B cell (primary cell): ENCODE results near the gene C11orf54.

ENCODE experiments used
- EZH2 ChIP-seq: IDR thresholded peaks from 2 replicates; pipeline ENCODE4 v1.6.1; 2012; ENCODE audit warnings: borderline replicate concordance, low read depth, mild to moderate bottlenecking, moderate library complexity, low read length; ENCODE audit not compliant: insufficient read depth, poor library complexity, severe bottlenecking
- TF ChIP-seq, protein P1 (sequence below): fragments of 200-600 bp; IDR thresholded peaks from one replicate; pipeline ENCODE4 v1.8.0; 2022; ENCODE audit warnings: antibody characterized with exemption, mild to moderate bottlenecking

DNA sequence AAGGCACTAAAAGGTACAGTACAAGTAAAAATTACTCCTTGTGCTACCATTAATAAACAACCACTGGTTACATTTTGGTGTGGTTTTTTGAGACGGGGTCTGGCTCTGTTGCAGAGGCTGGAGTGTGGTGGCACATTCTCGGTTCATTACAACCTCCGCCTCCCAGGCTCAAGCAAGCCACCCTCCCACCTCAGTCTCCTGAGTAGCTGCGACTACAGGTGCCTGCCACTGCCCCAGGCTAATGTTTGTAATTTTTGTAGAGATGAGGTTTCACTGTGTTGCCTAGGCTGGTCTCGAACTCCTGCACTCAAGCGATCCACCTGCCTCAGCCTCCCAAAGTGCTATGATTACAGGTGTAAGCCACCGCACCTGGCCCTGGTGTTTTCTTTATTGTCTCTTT lies 20.9 kb upstream of the C11orf54 start:
- TF ChIP-seq, protein P1, sequence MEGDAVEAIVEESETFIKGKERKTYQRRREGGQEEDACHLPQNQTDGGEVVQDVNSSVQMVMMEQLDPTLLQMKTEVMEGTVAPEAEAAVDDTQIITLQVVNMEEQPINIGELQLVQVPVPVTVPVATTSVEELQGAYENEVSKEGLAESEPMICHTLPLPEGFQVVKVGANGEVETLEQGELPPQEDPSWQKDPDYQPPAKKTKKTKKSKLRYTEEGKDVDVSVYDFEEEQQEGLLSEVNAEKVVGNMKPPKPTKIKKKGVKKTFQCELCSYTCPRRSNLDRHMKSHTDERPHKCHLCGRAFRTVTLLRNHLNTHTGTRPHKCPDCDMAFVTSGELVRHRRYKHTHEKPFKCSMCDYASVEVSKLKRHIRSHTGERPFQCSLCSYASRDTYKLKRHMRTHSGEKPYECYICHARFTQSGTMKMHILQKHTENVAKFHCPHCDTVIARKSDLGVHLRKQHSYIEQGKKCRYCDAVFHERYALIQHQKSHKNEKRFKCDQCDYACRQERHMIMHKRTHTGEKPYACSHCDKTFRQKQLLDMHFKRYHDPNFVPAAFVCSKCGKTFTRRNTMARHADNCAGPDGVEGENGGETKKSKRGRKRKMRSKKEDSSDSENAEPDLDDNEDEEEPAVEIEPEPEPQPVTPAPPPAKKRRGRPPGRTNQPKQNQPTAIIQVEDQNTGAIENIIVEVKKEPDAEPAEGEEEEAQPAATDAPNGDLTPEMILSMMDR = no peak
- no peak for TF ChIP-seq EZH2
